OCI-LY1 (cell line): Measurements from ENCODE around the gene FAM13C.

Experiments
- H2AFZ ChIP-seq: fragments of 200-600 bp; sonication (generic), shearing (Covaris generic); 2 replicates; pipeline ENCODE4 v1.6.0; 2014; ENCODE audit warnings: antibody characterized with exemption, mild to moderate bottlenecking, low read length
- H3F3A ChIP-seq: fragments of 200-600 bp; sonication (generic), shearing (Covaris generic); 2 replicates; pipeline ENCODE4 v1.6.0; 2014; ENCODE audit warnings: mild to moderate bottlenecking, antibody characterized with exemption, low read length, moderate library complexity; ENCODE audit not compliant: insufficient read depth
- H3K27ac ChIP-seq: fragments of 200-600 bp; sonication (generic); 2 replicates; pipeline ENCODE4 v1.5.1; 2014; ENCODE audit warnings: low read length, mixed run types, mild to moderate bottlenecking, low read depth; ENCODE audit not compliant: poor library complexity, severe bottlenecking
- H3K27me3 ChIP-seq: fragments of 200-600 bp; sonication (generic); 2 replicates; pipeline ENCODE4 v1.6.0; 2014; ENCODE audit warnings: antibody characterized with exemption, mild to moderate bottlenecking, low read length, moderate library complexity; ENCODE audit not compliant: insufficient read depth
- H3K36me3 ChIP-seq: fragments of 200-600 bp; sonication (generic); 2 replicates; pipeline ENCODE4 v1.6.1; 2014; ENCODE audit warnings: mild to moderate bottlenecking, antibody characterized with exemption, low read length, moderate library complexity, mixed read lengths; ENCODE audit not compliant: insufficient read depth
- H3K4me1 ChIP-seq: fragments of 200-600 bp; sonication (generic); 2 replicates; pipeline ENCODE4 v1.5.1; 2014; ENCODE audit warnings: mild to moderate bottlenecking, low read length, moderate library complexity; ENCODE audit not compliant: insufficient read depth, severe bottlenecking
- H3K4me2 ChIP-seq: fragments of 200-600 bp; sonication (generic), shearing (Covaris generic); 2 replicates; pipeline ENCODE4 v1.6.1; 2014; ENCODE audit warnings: low read length
- H3K4me3 ChIP-seq: fragments of 200-600 bp; sonication (generic); 2 replicates; pipeline ENCODE4 v1.5.1; 2014; ENCODE audit warnings: low read length, low read depth, mild to moderate bottlenecking, mixed read lengths; ENCODE audit not compliant: poor library complexity, severe bottlenecking
- H3K79me2 ChIP-seq: fragments of 200-600 bp; shearing (Covaris generic); 2 replicates; pipeline ENCODE4 v1.6.1; 2016; ENCODE audit warnings: mixed run types, low read length, mixed read lengths; ENCODE audit not compliant: insufficient read depth
- H3K9ac ChIP-seq: fragments of 200-600 bp; sonication (generic), shearing (Covaris generic); 2 replicates; pipeline ENCODE4 v1.6.1; 2014; ENCODE audit warnings: mild to moderate bottlenecking, low read length, mixed read lengths
- H3K9me2 ChIP-seq: fragments of 200-600 bp; sonication (generic), shearing (Covaris generic); 2 replicates; pipeline ENCODE4 v1.6.1; 2014; ENCODE audit warnings: low read depth, mild to moderate bottlenecking, low read length, mixed read lengths
- H3K9me3 ChIP-seq: fragments of 200-600 bp; shearing (Covaris generic); 2 replicates; pipeline ENCODE4 v1.6.1; 2014; ENCODE audit warnings: low read length, mixed read lengths
- H4K20me1 ChIP-seq: fragments of 200-600 bp; sonication (generic), shearing (Covaris generic); 2 replicates; pipeline ENCODE4 v1.6.0; 2016; ENCODE audit warnings: mild to moderate bottlenecking, low read length; ENCODE audit not compliant: insufficient read depth
- CTCF ChIP-seq: fragments of 200-600 bp; sonication (generic), shearing (Covaris generic); IDR thresholded peaks from 2 replicates; pipeline ENCODE4 v1.5.1; 2017; ENCODE audit warnings: mild to moderate bottlenecking, antibody characterized with exemption, low read length, moderate library complexity, mixed read lengths
- EZH2 ChIP-seq: fragments of 200-600 bp; sonication (generic), shearing (Covaris generic); IDR thresholded peaks from 2 replicates; pipeline ENCODE4 v1.8.0; 2017; ENCODE audit warnings: borderline replicate concordance, mixed run types, mild to moderate bottlenecking, antibody characterized with exemption, low read length, moderate library complexity, mixed read lengths

The FAM13C gene

GRCh38 chr10:59325116-59325515, 37.2 kb downstream of the FAM13C start:
- H3F3A ChIP-seq = no peaks in the 10 kb centered on the region
- TF ChIP-seq EZH2 (no peak), CTCF (no peak)
- no peaks in the 10 kb centered on the region for H3K79me2 ChIP-seq

GRCh38 chr10:59324597-59324996, 37.8 kb downstream of the FAM13C start:
- Histone ChIP-seq H3K27ac (no peak overlapping the region), H3F3A (no peaks in the 10 kb centered on the region), H2AFZ (no peak overlapping the region), H4K20me1 (no peaks in the 10 kb centered on the region), H3K27me3 (no peaks in the 10 kb centered on the region), H3K9me2 (no peaks in the 10 kb centered on the region), H3K79me2 (no peaks in the 10 kb centered on the region), H3K9ac (no peak overlapping the region), H3K9me3 (no peaks in the 10 kb centered on the region), H3K36me3 (no peaks in the 10 kb centered on the region), H3K4me3 (no peak overlapping the region), H3K4me1 (no peaks in the 10 kb centered on the region), H3K4me2 (no peak overlapping the region)
- no peak for TF ChIP-seq CTCF
- no peak for TF ChIP-seq EZH2

More at GRCh38 chr10:59325116-59325515, 37.2 kb downstream of the FAM13C start:
- no peak overlapping the region for H3K9ac ChIP-seq
- H2AFZ ChIP-seq = no peak overlapping the region
- no peaks in the 10 kb centered on the region for H4K20me1 ChIP-seq
- no peaks in the 10 kb centered on the region for H3K4me1 ChIP-seq
- no peaks in the 10 kb centered on the region for H3K9me3 ChIP-seq
- no peak overlapping the region for H3K4me3 ChIP-seq
- no peaks in the 10 kb centered on the region for H3K36me3 ChIP-seq
- H3K9me2 ChIP-seq = no peaks in the 10 kb centered on the region
- H3K27ac ChIP-seq = no peak overlapping the region
- no peaks in the 10 kb centered on the region for H3K27me3 ChIP-seq
- no peak overlapping the region for H3K4me2 ChIP-seq

GRCh38 chr10:59323831-59324401, 38.4 kb downstream of the FAM13C start:
- Histone ChIP-seq H2AFZ (no peak overlapping the region), H3K9me2 (no peaks in the 10 kb centered on the region), H3F3A (no peaks in the 10 kb centered on the region), H3K9ac (no peak overlapping the region), H3K4me2 (no peak overlapping the region), H3K27ac (no peak overlapping the region), H3K79me2 (no peaks in the 10 kb centered on the region), H3K36me3 (no peaks in the 10 kb centered on the region), H3K27me3 (no peaks in the 10 kb centered on the region), H3K4me1 (no peaks in the 10 kb centered on the region), H3K9me3 (no peaks in the 10 kb centered on the region), H4K20me1 (no peaks in the 10 kb centered on the region), H3K4me3 (no peak overlapping the region)
- TF ChIP-seq EZH2 (no peak), CTCF (no peak)
